GM21390 (cell line): ENCODE results near the gene CD226.
"Not testable (repeated sequence)": the region's sequence is repeated elsewhere in the genome, so short reads cannot be mapped to it uniquely, and the experiment has no call there.

ENCODE experiments used
- ATAC-seq: cut with Tn5 transposase; IDR thresholded peaks from one replicate; pipeline ENCODE4 v1.9.1; 2021; ENCODE audit not compliant: unreplicated experiment

CD226 gene

DNA sequence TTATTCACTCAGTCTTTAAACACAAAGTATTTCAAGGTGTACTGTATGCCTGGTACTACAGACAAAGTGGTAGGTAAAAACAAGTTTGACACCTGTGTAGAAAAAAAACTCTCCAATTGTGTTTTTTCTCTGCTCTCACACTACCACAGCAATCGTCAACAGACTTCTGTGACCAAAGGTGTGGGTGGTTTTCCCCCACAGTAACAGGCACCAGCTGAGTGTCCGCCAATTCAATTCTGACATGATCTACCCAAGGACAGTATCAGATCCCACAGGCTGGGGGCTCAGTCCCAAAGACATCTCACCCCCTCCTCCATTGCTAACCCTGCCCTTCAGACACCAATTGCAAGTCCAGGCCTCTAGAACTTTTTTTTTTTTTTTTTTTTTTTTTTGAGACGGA lies 71.2 kb downstream of the CD226 start:
- ATAC-seq, result no peak

DNA sequence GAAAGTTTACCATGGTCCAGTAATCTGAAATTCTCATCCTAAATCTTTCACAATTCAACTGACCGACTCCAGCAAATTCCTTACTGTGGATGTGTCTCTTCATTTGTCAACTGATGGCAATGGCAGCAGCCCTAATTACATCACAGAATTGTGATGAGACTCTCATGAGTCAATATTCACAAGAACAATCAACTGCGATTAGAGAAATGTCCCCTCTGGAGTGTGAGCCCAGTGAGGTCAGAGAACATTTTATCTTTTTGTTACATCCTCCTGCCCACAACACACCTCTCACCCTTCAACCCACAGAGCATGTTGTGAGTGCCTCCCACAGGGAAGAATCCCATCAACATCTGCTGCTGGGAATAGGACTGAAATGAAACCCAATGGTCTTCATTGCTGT lies 73.6 kb downstream of the CD226 start:
- no peak for ATAC-seq

DNA sequence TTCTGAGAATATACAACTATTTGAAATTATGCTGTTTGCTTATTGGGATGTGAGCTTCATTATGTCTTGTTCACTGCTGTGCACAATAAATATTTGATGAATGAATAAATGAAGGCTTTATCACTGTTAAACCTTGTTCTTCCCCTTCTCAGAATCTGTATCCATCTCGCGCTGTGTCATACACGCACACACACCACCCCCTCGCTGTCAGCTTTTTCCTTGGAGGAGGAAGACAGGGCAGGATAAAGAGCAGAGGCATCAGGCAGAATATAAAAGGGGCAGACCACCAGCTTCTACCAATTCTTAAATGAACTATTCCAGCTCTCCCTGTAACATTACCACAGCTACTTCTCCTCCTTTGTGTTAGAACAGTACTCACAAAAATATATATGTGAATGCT lies 75.0 kb downstream of the CD226 start:
- ATAC-seq, result no peak

DNA sequence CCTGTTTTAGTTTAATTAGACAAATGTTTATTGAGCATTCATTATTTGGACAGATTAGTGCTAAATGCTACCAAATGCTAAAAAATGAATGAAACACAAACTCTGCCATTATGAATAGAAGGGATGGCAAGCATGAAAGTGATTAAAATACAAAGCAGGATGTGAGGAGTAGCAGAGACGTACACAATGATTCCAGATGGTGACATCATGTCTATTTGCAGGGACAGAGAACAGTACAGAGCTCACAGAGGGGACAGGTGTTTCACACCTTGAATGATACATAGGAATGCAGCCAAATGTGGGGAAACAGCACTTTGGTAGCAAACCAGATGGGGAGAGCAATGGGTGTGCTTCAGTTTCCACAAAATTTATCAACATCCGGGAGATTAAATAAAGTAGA lies 76.3 kb downstream of the CD226 start:
- ATAC-seq, result no peak

DNA sequence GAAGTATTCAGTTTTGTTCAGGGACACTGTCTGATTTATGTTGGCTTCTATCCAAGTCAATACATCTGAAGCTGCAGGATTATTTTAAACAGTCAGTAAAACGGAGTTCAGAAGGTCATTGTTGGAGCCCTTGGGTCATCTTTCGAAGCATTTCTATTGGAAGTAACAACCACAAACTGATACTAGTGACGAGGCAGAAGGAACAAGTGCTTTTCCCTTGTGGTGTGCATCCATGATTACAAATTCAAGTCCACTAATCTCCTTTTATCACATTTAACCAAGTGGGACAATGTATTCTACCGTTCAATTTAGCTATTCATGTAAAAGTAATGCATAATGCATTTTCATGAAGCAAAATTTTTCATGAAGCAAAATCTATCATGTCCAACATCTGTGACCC lies 76.9 kb downstream of the CD226 start:
- ATAC-seq, result no peak

DNA sequence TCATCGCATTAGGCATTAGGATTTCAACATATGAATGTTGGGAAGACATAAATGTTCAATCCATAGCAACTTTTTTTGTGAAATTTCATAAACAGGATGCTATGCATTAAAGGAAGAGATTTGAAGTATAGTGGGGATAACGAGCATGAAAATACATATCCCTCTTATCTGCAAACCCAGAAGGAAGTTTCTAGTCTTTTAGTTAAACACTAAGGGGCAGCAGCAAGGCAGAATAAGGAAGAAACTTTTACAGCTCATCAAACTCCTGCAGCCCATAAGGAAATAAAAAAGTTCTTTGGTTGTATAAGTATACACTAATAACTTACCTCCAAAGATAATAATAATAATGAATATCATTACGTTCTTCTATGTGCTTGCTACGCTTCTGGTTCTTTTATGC lies 81.5 kb downstream of the CD226 start:
- ATAC-seq, result no peak

DNA sequence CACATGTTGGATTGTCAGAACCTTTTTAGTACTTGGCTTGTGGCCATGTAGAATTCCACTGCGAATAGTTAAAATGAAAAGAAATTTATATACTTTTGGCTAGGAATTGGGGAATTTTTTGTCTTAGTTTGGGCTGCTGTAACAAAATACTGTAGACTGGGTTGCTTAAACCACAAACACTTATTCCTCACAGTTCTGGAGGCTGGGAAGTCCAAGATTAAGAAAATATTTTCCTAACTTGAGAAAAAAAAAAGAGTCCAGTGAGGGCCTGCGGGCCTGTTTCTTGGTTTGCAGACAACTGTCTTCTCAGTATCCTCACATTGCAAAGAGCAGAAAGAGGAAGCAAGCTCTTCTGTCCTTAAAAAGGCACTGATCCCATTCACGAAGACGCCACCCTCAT lies 81.9 kb downstream of the CD226 start:
- no peak for ATAC-seq

DNA sequence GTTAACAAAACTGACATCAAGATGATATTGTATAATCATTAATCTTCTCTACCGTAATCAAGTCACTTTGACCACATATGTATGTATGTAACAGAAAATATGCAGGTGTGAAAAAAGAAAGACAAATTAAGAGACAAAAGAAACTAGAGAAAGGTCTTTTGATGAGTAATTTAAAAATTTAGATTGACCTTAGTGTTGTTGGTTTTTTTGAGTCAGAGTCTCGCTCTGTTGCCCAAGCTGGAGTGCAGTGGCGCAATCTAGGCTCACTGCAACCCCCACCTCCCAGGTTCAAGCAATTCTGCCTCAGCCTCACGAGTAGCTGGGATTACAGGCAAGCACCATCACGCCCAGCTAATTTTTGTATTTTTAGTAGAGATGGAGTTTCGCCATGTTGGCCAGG lies 82.9 kb downstream of the CD226 start:
- peak; percentile 91 for ATAC-seq

DNA sequence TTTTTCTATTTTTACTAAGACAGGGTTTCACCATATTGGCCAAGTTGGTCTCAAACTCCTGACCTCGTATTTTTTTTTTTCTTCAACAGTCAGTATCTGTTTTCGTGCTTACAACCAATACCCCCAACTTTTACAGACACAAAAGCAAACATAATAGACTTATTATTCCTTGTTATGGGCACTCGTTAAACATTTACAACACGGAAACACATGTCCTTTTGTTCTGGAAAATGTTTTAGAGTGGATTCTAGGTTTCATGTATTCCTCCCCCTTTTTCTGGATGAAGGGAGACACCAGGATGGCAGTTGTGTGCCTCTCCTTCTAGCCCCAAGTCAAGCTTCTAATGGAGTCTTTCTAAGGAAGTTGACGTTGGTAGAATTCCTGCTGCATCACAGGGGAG lies 88.8 kb downstream of the CD226 start:
- ATAC-seq, result no peak

DNA sequence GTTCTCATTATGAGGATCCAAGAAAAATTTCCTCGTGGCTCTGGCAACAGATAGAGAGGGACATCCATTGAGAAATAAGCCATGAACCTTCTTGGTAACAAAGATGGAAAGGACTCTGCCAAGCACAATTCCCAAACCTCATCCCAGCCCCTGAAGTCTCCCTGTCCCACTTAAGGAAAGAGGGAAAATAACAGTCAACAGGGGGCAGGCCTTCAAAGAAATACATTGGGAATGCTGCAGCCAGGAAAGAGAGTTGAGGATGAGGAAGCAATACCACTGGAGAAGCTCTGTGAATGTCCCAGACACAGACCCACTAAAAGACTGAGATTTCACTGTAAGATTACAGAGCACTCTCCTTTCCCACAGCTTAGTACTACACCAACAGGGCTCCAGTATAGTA lies 93.2 kb downstream of the CD226 start:
- no peak for ATAC-seq

DNA sequence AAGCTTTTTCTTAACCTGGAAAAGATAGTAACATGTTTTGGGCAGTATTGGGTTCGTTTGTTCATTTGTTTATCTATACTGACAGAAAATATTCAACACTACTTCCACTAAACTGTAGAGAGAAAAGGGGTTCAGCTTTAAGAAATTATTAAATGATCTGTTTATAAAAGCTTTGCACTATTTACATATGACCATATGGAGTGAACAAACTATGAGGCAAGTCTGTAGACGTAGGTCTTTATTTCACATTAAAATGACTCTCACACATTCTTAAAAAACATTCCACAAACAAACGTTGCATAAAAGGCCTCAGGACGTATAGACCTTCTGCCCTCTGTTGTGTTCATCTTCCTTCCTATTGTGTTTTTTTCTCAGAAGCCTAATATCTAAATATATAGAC lies 94.6 kb downstream of the CD226 start:
- ATAC-seq, result no peak

DNA sequence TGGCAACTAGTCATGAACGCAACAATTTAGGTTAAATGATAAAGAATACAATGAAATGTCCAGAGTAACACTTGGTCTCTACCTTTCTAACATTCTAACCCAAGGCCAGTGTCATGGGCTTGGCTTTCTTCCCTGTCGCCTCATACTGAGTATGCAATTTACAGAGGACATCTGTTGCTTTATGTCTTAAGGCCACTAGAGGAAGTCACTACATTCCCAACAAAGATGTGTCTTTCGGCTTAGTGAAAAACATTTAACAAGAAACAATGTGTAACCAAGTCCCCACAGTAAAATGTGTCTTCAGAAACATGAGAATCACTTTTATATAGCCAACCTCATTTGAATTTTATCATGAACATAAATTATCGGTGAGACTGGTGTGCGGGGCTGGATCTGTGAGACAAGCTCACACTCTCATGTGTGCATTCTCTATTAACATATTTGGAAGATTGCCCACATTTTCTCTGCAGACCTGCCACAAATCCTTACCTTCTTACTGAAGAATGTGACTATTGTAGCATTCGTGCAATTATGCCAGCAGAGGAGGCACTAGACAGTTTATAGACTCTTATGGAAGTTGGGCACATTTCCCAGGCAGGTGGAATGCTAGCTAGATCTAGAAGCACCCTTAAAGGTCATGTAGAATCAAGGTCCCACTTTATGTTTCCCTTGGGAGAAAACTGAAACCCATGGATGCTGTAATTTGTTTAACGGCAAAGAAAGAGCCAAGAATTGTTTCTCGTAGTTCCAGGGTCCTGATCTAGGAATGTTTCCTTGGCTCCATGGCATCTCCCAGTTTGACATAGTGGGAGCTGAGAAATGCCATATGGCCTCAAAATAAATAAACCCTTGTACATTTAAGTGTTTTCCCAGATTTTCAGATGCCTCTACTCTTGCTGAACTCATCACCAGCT lies 101.8 kb downstream of the CD226 start:
- ATAC-seq, result no peak

DNA sequence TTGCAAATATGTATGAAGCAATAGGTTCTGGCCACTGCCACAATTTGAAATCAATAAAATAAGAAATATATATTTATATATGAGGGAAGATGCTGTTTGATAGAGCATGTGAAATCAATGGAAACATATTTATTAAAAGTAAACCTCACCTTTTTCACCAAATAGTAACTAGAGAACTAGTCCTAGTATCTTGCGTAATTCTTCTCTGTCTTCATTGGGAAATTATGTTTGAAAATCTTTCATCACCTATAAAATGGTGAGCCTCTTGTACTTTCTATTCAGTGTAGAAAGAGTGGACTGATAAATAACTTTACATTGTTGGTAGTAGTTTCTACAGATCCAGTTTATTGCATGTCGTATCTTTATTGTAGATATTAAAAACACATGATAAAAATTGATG lies 103.0 kb downstream of the CD226 start:
- no peak for ATAC-seq

DNA sequence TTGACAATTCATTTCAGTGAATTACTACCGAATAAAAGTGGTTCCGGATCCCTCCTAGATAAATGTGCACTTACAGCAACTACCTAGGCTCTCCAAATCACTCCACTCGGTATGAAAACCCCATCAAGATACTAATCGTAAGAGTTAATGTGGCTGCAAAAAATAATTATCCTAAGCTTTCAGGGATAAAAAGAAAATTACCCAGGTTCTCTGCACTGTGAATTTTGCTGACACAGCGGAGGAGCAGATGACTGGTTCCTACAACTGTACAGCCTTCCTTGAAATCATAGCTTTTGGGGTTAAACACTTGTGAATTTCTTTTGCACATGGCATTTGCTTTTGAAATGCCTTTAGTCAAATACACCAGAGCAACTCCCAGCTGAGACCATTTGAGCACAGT lies 104.7 kb downstream of the CD226 start:
- ATAC-seq, result no peak

DNA sequence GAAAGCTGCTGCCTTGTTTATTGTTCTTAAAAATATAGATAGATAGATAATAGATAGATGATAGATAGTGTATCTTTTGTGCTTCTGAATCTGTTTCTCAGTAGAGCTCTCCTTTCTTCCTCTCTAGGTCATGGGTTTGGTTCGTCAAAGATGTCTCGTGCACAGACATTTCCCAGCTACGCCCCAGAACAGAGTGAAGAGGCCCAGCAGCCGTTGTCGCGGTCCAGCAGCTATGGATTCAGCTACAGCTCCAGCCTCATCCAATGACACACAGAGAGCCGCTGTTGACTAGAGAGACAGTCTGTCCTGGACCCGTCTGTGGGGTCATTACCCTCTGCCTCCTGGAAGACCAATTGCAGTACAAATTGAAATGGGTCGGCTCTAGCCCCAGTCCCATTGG lies 106.6 kb downstream of the CD226 start:
- ATAC-seq, result no peak

DNA sequence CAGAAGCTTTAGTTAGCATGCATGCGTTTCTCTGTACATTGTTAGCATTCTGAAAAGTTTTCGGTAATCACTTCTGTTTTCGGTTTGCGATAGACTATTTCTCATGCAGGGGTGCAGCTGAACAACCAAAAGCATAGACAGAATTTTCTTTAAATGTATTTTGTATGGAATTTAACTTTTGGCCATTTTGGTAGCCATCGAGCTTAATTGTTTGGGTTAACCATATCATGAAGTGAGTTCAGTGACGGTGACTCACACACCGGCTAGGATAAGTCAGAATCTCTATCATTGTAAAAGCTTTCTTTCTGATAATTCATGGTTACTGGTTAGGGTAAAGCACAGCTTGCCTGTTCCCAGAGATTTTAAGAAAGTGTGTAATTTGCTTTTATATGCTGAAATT lies 107.2 kb downstream of the CD226 start:
- ATAC-seq, result no peak

DNA sequence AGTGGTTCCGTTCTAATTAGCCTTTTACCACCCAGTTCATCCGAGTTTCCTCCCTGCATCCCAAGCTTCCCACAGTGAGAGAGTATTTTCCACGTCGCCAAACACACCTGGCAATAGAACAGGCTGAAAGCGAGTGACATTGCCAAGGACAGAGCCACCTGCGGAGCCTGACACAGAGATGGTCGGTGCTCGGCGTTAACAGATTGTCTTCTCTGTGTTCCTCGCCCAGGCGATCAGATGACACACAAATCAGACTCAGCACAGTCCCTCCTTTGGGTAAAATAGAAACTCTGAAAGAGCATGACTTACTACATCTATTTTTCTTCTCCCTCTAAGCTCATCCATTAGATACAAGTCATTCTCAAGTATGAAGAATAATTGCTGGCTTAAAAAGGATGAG lies 107.7 kb downstream of the CD226 start:
- ATAC-seq, result no peak

DNA sequence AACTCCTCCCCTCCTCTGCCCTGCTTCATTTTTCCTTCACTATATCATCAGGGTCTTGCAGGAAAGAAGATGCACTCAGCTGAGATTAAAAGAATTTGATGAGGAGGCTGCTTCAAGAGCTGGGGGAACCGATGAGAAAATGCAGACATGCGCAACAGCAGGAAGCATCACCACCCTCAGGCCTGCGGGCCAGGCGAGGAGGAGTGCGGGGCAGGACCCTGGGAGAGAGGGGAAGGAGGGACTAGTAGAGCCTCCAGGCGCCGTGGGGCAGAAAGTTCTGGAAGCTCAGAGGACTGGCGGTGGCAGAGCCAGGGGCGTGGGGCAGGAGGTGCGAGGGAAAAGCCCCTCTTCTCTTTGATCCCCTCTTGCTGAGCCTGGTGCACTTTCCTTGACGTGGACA lies 108.2 kb downstream of the CD226 start:
- ATAC-seq, result no peak

DNA sequence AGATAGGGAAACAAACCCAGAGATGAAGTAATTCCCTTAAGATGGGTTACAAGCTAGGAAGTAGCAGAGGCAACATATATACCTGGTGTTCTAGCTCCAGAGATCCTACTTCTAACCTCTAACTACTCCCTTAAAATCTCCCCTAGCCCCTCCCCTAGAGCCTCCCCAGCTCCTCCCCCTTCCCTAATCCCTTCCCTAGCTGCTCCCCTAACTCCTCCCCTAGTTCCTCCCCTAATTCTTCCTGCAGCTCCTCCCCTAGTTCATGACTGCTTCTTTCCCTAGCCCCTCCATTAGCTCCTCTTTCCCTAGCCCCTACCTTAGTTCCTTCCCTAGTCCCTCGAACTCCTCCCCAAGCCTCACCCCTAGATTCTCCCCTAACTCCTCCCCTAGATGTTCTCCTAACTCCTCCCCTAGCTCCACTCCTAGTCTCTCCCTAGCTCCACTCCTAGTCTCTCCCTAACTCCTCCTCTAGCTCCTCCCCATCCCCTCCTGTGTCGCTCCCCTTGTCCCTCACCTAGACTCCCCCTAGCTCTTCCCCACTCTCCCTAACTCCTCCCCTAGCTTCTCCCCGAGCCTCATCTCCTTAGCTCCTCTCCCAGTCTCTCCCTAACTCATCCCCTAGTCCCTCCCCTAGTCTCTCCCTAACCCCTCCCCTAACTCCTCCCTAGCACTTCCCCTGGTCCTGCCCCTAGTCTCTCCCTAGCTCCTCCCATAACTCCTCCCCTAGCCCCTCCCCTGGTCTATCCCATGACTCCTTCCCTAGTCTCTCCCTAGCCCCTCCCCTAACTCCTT lies 108.9 kb downstream of the CD226 start:
- ATAC-seq, result peak; percentile 59

DNA sequence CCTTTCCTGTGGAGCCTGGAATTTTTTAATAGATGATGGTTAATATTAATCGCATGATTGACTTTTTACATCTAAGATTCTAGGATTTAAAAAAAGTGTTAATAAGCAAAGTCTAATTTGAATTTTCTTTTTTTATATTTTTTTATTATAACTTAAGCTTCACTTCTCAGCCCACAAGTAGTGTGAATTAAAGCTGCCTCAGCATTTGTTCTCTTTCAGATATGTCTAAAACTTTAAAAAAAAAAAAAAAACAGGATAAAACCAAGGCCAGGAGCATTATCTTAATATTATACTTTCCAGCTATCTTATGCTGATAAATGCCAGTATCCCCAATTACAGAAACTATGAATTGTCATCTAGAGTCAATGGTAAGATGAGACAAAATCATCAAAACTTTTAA lies 109.7 kb downstream of the CD226 start:
- no peak for ATAC-seq

DNA sequence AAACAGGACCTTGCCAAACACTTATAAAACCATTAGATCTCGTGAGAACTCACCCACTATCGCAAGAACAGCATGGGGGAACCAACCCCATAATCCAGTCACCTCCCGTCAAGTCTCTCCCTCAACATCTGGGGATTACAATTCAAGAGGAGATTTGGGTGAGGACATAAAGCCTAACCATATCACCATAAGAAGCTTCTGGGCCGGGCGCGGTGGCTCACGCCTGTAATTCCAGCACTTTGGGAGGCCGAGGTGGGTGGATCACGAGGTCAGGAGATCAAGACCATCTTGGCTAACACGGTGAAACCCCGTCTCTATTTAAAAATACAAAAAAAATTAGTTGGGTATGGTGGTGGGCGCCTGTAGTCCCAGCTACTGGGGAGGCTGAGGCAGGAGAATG lies 112.7 kb downstream of the CD226 start:
- ATAC-seq, result not testable (repeated sequence)

DNA sequence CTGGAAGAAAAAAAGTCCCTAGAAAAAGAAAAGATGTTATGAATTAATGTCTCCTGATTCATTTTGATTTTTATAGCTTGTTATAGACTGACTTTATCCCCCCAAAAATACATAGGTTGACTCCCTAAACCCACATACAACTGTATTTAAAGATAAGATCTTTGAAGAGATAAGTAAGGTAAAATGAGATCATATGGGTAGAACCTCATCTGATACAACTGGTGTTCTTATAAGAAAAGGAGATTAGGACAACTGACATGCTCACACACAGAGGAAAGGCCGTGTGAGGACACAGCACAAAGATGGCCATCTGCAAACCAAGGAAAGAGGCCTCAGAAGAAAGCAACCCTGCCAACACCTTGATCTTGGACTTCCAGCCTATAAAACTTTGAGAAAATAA lies 117.5 kb downstream of the CD226 start:
- no peak for ATAC-seq
